ENCODE measurements around the gene CCDC188.

CCDC188 gene

DNA sequence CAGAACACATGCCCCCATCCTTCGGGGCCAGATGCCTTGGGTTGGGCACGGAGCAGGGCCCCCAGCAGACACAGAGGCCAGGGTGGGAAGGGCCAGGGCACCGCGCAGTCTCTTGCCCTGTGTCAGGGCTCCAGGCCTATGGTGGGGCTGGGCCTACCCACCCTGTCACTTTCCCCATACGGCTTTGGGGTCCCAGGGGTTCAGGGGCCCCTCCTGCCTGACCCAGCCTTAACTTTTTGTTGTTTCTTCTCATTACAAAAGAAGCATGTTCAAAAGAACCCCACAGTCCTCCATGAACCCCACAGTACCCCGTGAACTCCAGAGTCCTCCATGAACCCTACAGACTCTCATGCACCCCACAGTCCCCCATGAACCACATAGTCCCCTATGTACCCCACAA is 33.0 kb upstream of the CCDC188 start:
- DNase-seq (ENCODE audit: low read depth) = no peak
- TF ChIP-seq, protein P1, sequence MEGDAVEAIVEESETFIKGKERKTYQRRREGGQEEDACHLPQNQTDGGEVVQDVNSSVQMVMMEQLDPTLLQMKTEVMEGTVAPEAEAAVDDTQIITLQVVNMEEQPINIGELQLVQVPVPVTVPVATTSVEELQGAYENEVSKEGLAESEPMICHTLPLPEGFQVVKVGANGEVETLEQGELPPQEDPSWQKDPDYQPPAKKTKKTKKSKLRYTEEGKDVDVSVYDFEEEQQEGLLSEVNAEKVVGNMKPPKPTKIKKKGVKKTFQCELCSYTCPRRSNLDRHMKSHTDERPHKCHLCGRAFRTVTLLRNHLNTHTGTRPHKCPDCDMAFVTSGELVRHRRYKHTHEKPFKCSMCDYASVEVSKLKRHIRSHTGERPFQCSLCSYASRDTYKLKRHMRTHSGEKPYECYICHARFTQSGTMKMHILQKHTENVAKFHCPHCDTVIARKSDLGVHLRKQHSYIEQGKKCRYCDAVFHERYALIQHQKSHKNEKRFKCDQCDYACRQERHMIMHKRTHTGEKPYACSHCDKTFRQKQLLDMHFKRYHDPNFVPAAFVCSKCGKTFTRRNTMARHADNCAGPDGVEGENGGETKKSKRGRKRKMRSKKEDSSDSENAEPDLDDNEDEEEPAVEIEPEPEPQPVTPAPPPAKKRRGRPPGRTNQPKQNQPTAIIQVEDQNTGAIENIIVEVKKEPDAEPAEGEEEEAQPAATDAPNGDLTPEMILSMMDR (conservative IDR thresholded peaks at IDR 0.05; ENCODE audit: control insufficient read depth, insufficient read depth, low read depth, low read length) = no peak
- H3K4me3 ChIP-seq (ENCODE audit: control insufficient read depth, low read depth, low read length) = no peak overlapping the region

DNA sequence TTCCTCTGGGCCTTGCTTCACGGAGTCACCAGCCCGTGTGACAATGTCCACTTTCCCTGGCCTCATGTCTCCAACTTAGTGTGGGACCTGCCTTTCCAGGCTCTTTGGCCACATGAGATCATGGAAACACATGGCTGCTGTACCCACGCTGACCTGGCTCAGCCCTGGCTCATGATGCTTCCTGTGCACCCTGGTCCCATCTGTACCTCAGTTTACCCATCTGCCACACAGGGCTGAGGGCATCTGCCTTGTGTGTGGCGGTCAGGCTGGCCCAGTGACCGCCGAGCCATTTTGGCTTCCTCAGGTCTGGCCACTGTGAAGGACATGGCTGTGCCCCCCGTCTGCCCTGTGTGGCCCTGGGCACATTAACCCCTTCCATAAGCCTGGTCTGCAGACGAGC is 32.2 kb upstream of the CCDC188 start:
- H3K4me3 ChIP-seq (ENCODE audit: control insufficient read depth, low read depth, low read length) = no peak overlapping the region
- TF ChIP-seq, protein P1 (conservative IDR thresholded peaks at IDR 0.05; ENCODE audit: control insufficient read depth, insufficient read depth, low read depth, low read length) = no peak
- DNase-seq (ENCODE audit: low read depth) = no peak

DNA sequence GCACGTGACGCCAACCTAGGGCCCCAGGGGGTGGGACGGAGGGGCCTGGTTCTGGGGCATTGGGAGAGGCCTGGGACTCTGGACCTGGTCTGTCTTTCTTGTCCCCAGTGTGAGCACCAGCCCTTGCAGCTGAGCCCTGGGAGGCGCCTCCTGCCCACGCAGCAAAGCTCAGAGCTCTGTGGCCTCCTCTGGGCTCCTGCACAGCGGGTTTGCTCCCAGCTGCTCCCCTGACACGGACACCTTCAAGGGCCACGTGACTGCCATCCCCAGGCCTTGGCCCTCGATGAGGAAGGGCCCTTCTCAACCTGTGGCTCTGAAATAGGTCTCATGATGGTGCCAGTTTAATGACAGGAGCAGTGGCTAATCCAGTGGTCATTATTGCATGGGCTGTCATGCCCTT is 31.5 kb upstream of the CCDC188 start:
- DNase-seq (ENCODE audit: low read depth) = no peak
- no peak overlapping the region for H3K4me3 ChIP-seq (ENCODE audit: control insufficient read depth, low read depth, low read length)
- TF ChIP-seq, protein P1 (conservative IDR thresholded peaks at IDR 0.05; ENCODE audit: control insufficient read depth, insufficient read depth, low read depth, low read length) = no peak

DNA sequence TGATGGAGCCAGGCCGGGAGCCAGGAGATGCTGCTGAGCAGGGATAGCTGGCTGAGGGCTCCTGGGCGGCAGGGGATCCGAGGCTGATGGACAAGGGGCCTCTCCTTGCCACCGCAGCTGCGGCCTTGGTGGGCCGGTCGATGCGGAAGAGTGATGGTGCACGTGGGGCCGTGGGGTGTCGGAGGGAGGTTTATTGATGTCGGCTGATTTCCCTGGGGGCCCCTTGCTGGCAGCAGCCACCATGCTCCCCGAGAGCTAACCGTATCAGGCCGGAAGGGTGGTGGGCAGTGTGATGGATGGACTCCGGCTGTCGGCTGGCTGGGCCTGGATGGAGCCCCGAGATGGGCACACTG is 31.0 kb upstream of the CCDC188 start:
- TF ChIP-seq, protein P1 (conservative IDR thresholded peaks at IDR 0.05; ENCODE audit: control insufficient read depth, insufficient read depth, low read depth, low read length) = no peak
- DNase-seq (ENCODE audit: low read depth) = no peak
- H3K4me3 ChIP-seq (ENCODE audit: control insufficient read depth, low read depth, low read length) = no peak overlapping the region

GRCh38 chr22:20181194-20181883 is 30.5 kb upstream of the CCDC188 start:
- H3K4me3 ChIP-seq (ENCODE audit: control insufficient read depth, low read depth, low read length) = no peak overlapping the region
- TF ChIP-seq, protein P1 (conservative IDR thresholded peaks at IDR 0.05; ENCODE audit: control insufficient read depth, insufficient read depth, low read depth, low read length) = no peak
- no peak for DNase-seq (ENCODE audit: low read depth)

- H3K4me3 ChIP-seq (ENCODE audit: control insufficient read depth, low read depth, low read length) = no peak overlapping the region
- no peak for DNase-seq (ENCODE audit: low read depth)
- TF ChIP-seq, protein P1 (conservative IDR thresholded peaks at IDR 0.05; ENCODE audit: control insufficient read depth, insufficient read depth, low read depth, low read length) = no peak
Observed at GRCh38 chr22:20180640-20181039, 29.8 kb upstream of the CCDC188 start.

- H3K4me3 ChIP-seq (ENCODE audit: control insufficient read depth, low read depth, low read length) = no peak overlapping the region
- TF ChIP-seq, protein P1 (conservative IDR thresholded peaks at IDR 0.05; ENCODE audit: control insufficient read depth, insufficient read depth, low read depth, low read length) = peak; percentile 0
- DNase-seq (ENCODE audit: low read depth) = no peak
Observed at GRCh38 chr22:20180245-20180630, 29.4 kb upstream of the CCDC188 start.
